Psoas muscle (tissue), 8 donors: ENCODE data around the gene BSDC1. TPM values are rescaled to one million over a fixed set of nuclear protein-coding genes. Genes with fewer than 3 reads are reported as not detected.

ENCODE experiments used
- ATAC-seq, 4 donors: fragments of 200-7000 bp; cut with Tn5 transposase; one replicate each; pipeline ENCODE4 v1.9.1; 2020; ENCODE audit warnings: moderate library complexity in 3 of 4, mild to moderate bottlenecking in 2 of 4
- DNase-seq, 2 donors: peaks; one replicate each; pipeline ENCODE4 v3.0.0-alpha.2; 2020
- H3K27ac ChIP-seq: fragments of 200-600 bp; one replicate; pipeline ENCODE4 v1.8.0; 2022
- H3K27me3 ChIP-seq, 3 donors: fragments of 200-600 bp in 1 of 3; one replicate each; pipeline versions ENCODE4 v1.6.1 to v1.8.0; 2013 to 2022; ENCODE audit warnings: low read length in 2 of 3, mild to moderate bottlenecking in 2 of 3, moderate library complexity in 1 of 3; ENCODE audit not compliant: insufficient read depth in 3 of 3
- H3K36me3 ChIP-seq, 2 donors: fragments of 200-600 bp in 1 of 2; one replicate each; pipeline versions ENCODE4 v1.6.1 to v1.8.0; 2013 to 2022; ENCODE audit warnings: low read depth in 1 of 2, mild to moderate bottlenecking in 1 of 2, moderate library complexity in 1 of 2; ENCODE audit not compliant: insufficient read depth in 1 of 2
- H3K4me1 ChIP-seq: fragments of 200-600 bp; one replicate; pipeline ENCODE4 v1.8.0; 2022
- H3K4me3 ChIP-seq: fragments of 200-600 bp; one replicate; pipeline ENCODE4 v1.8.0; 2022; ENCODE audit warnings: mild to moderate bottlenecking
- H3K9me3 ChIP-seq: fragments of 200-600 bp; one replicate; pipeline ENCODE4 v1.8.0; 2022
- CTCF ChIP-seq: fragments of 200-600 bp; IDR thresholded peaks from one replicate; pipeline ENCODE4 v1.8.0; 2022; ENCODE audit warnings: antibody characterized with exemption
- WGBS, 3 donors: extraction: QIAGEN DNeasy Blood & Tissue Kit; methylation state at CpG; one replicate each; pipeline versions ENCODE4 v1.1.6 to v1.1.7; 2013; 5-methylcytosine and 5-hydroxymethylcytosine counted together
- intact Hi-C, 2 donors: fragments of 100-400 bp; cut with DNase I; formaldehyde crosslinking; loops; one replicate each; pipeline versions ENCODE4 v1.11.0 to v1.14.2; 2022
- polyA plus RNA-seq, 3 donors: library from polyadenylated mRNA; stranded (reverse); fragments of 200-250 nt; gene quantifications; one replicate each; pipeline ENCODE4 v1.2.3, GENCODE V29; 2013
- total RNA-seq, 4 donors: library from RNA; stranded (reverse); fragmentation: NEBNext Ultra II Directional in 2 of 4; extraction: Animal tissue kit (Norgen Biotek cat#: 25700) in 2 of 4; gene quantifications; one replicate each; pipeline versions ENCODE4 v1.2.1 to v1.2.4, GENCODE V29; 2021 to 2023
- donor health status: healthy with polysubstance abuse.
- donor health status: DM: no; HTN: no; CAD: no; lungs with moderate emphysema.
- donor health status: Bipolar disorder and iron deficiency.
- donor health status: healthy.
- donor health status: DM: yes; HTN: yes; CAD: no.
- donor health status: DM: no; HTN: no; CAD: no.
- donor health status: DM: no; HTN: no; CAD: no.
- donor health status: DM: yes; HTN: yes; CAD: no.

Gene BSDC1
- total and polyA plus RNA-seq, 7 donors = 25.4 to 68.4 (median 32.2) TPM

DNA sequence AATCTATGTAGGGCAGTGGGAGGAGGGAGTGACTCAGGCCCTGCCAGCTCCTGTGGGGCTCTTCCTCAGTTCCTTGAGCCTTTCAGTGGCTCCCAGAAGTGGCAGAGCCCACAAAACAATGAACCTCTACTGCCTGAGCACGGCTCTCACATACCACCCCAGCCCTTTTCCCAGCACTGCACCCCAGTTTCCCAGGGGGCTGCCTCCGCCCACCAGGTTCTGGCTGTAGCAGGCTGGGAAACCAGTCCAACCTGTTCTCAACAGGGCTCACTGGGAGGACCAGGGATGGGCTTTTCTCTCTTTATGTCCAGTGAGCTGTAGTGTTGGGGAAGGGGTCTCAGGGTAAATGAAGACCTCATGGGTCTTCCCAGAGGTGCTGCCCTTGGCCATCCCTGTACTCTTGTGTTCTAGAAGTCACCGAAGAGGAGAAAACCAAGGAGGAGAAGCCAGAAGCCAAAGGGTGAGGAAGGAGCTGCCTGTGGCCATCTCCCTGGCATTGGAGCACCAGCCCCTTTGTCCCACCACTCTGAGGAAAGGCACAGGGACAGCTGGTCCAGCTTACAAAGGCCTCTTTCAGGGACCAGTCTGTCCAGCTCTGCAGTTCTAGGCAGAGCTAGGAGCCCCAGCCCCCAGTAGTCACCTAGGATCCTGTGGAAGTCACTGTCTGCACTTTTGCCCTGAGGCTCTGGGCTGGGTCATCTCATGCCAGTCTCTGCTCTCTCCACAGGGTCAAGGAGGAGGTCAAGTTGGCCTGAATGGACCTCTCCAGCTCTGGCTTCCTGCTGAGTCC, 61.8 kb downstream of the BSDC1 start:
- intact Hi-C loops = no loop called here
- H3K36me3 ChIP-seq = peaks cover 2 to 53% of the 10 kb centered on the region in 2 donors
- WGBS, 3 donors = 83 to 86% (median 84%) methylated on average over 3 of the region's 3 CpGs
- TF ChIP-seq CTCF = no peak
- no peak overlapping the region for H3K4me3 ChIP-seq
- no peak for DNase-seq
- H3K4me1 ChIP-seq = no peaks in the 10 kb centered on the region
- H3K27ac ChIP-seq = no peak overlapping the region
- no peak for ATAC-seq
- H3K27me3 ChIP-seq = no peaks in the 10 kb centered on the region
- no peaks in the 10 kb centered on the region for H3K9me3 ChIP-seq

DNA sequence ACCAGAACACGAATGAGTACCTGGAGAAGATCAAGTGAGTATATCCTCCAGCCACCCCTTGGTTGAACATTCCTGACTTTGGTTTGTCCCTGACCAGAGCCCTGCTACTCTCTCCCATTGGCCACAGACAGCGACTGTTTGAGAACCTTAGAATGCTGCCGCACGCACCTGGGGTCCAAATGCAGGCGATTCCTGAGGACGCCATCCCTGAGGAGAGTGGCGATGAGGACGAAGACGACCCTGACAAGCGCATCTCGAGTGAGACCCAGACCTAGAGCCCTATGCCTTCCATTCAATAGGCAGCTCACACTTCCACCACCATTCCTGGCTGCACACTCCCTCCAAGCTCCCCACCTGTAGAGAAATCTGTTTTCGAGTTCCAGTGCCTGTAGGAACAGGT, 62.7 kb downstream of the BSDC1 start:
- intact Hi-C loops = no loop called here
- no peak for ATAC-seq
- peaks cover 2 to 62% of the 10 kb centered on the region in 2 donors for H3K36me3 ChIP-seq

DNA sequence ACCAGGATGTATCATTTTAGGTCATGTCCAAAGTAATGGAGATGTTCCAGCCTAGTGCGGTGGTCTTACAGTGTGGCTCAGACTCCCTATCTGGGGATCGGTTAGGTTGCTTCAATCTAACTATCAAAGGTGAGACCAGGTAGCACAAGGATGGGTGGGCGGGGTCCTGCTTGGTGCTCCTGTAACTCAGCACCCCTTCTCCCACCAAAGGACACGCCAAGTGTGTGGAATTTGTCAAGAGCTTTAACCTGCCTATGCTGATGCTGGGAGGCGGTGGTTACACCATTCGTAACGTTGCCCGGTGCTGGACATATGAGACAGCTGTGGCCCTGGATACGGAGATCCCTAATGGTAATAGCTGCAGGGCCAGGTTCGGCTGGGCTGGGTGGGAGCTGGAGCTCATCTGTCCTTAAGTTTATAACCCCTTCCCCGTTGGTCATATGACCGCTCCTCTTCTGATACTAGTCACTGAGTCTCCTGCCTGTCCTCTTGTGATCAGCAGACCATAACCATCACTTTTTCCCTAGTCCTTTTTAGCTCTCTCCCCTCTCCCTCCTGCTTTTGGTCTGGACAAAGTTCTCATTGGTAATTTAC, 63.6 kb downstream of the BSDC1 start:
- no peaks in the 10 kb centered on the region for H3K4me1 ChIP-seq
- intact Hi-C loops = no loop called here
- DNase-seq = no peak
- no peak overlapping the region for H3K4me3 ChIP-seq
- peaks cover 2 to 69% of the 10 kb centered on the region in 2 donors for H3K36me3 ChIP-seq
- H3K27ac ChIP-seq = no peak overlapping the region
- ATAC-seq = no peak
- no peaks in the 10 kb centered on the region for H3K27me3 ChIP-seq
- no peak for TF ChIP-seq CTCF
- no peaks in the 10 kb centered on the region for H3K9me3 ChIP-seq
- WGBS, 3 donors = 86 to 88% (median 87%) methylated on average over 12 of the region's 12 CpGs

More for the DNA sequence above, 62.7 kb downstream of the BSDC1 start:
- H3K27me3 ChIP-seq = no peaks in the 10 kb centered on the region
- H3K4me1 ChIP-seq = no peaks in the 10 kb centered on the region
- H3K9me3 ChIP-seq = no peaks in the 10 kb centered on the region
- no peak for TF ChIP-seq CTCF
- H3K4me3 ChIP-seq = no peak overlapping the region
- H3K27ac ChIP-seq = no peak overlapping the region
- 87 to 90% (median 89%) methylated on average over 12 of the region's 12 CpGs for WGBS, 3 donors
- no peak for DNase-seq

DNA sequence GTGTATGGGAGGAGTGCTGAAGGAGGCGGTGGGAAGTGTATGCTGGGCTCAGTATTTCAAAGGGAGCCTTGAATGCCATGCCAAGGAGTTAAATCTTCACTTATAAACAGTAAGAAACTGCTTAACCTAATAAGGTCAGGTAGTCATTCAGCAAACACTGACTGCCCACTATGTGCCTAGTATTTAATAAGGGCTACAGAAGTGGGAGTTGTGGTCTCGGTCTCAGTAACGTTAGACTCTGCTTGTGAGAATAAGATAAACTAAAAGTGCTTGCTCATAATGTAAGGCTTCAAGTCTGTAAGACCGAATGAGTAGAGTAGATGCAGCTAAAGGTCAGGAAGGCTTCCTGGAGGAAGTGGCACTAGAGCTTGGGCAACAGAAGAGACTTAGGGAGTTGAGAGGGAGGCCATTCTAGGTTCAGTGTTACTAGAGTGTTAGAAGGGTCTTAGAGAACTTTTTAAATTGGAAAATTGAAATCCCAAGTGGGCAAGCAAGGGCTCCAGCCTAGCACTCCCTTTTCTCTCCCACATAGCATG, 64.2 kb downstream of the BSDC1 start:
- Histone ChIP-seq H3K27ac (no peak overlapping the region), H3K36me3 (peaks cover 2 to 76% of the 10 kb centered on the region in 2 donors), H3K27me3 (no peaks in the 10 kb centered on the region), H3K4me3 (no peak overlapping the region), H3K9me3 (no peaks in the 10 kb centered on the region), H3K4me1 (no peaks in the 10 kb centered on the region)
- WGBS, 3 donors = 91 to 93% (median 92%) methylated on average over 4 of the region's 4 CpGs
- intact Hi-C loops = no loop called here
- no peak for TF ChIP-seq CTCF
- DNase-seq (no peak), ATAC-seq (no peak)
